Cardiac muscle cell (in vitro differentiated cells and primary cell): Measurements from ENCODE around the gene DMRTB1. TPM values are rescaled to one million over a fixed set of nuclear protein-coding genes. Genes with fewer than 3 reads are reported as not detected.

Experiments
- DNase-seq, 2 donors: peaks; one replicate each; pipeline versions ENCODE4 v3.0.0 to v3.0.0-alpha.2; 2010 to 2017; ENCODE audit warnings: low read depth in 1 of 2, low spot score in 1 of 2
- H3K27ac ChIP-seq: fragments of 200-600 bp; sonication (generic); 2 replicates; pipeline ENCODE4 v1.5.1; 2016
- H3K27me3 ChIP-seq: fragments of 200-600 bp; sonication (generic); 2 replicates; pipeline ENCODE4 v1.6.0; 2016; ENCODE audit warnings: control low read depth
- H3K36me3 ChIP-seq: fragments of 200-600 bp; sonication (generic); 2 replicates; pipeline ENCODE4 v1.5.1; 2016; ENCODE audit warnings: control low read depth
- H3K4me1 ChIP-seq: fragments of 200-600 bp; sonication (generic); 2 replicates; pipeline ENCODE4 v1.8.1; 2017; ENCODE audit warnings: low read depth, mild to moderate bottlenecking, mixed run types
- H3K4me3 ChIP-seq: fragments of 200-600 bp; sonication (generic); 2 replicates; pipeline ENCODE4 v1.5.1; 2016; ENCODE audit warnings: mild to moderate bottlenecking
- H3K9me3 ChIP-seq: fragments of 200-600 bp; sonication (generic); 2 replicates; pipeline ENCODE4 v1.5.1; 2017; ENCODE audit warnings: low read depth, mild to moderate bottlenecking, control low read depth
- CTCF ChIP-seq: IDR thresholded peaks from 2 replicates; pipeline ENCODE4 v1.5.1; 2012; ENCODE audit warnings: low read depth, mild to moderate bottlenecking, low read length
- polyA plus RNA-seq: library from polyadenylated mRNA; unstranded; fragments of >200 nt; fragmentation: Nextera tagmentation; extraction: Ambion mirVana; gene quantifications from 2 replicates; pipeline ENCODE4 v1.2.1, GENCODE V29; 2016
- total RNA-seq: library from RNA; depleted of rRNA; stranded (reverse); fragments of >200 nt; gene quantifications from 2 replicates; pipeline ENCODE4 v1.2.3, GENCODE V29; 2016

DMRTB1 gene
- total and polyA plus RNA-seq, 2 experiments from 2014 or later: not detected

GRCh38 chr1:53503433-53504217, 44.4 kb downstream of the DMRTB1 start:
- H3K27me3 ChIP-seq: no peaks in the 10 kb centered on the region
- no peak for DNase-seq
- H3K4me1 ChIP-seq: peaks cover 16% of the 10 kb centered on the region
- H3K9me3 ChIP-seq: no peaks in the 10 kb centered on the region
- H3K4me3 ChIP-seq: no peak overlapping the region
- no peaks in the 10 kb centered on the region for H3K36me3 ChIP-seq
- no peak overlapping the region for H3K27ac ChIP-seq
- TF ChIP-seq CTCF: no peak

- Histone ChIP-seq H3K4me3 (no peak overlapping the region), H3K27me3 (no peaks in the 10 kb centered on the region), H3K27ac (no peak overlapping the region), H3K36me3 (no peaks in the 10 kb centered on the region), H3K9me3 (no peaks in the 10 kb centered on the region), H3K4me1 (peaks cover 20% of the 10 kb centered on the region)
- no peak for TF ChIP-seq CTCF
- DNase-seq: no peak
These were observed 45.7 kb downstream of the DMRTB1 start for GRCh38 chr1:53504901-53505300.

- H3K27ac ChIP-seq: no peak overlapping the region
- no peaks in the 10 kb centered on the region for H3K36me3 ChIP-seq
- TF ChIP-seq CTCF: no peak
- H3K4me3 ChIP-seq: no peak overlapping the region
- no peak for DNase-seq
- H3K27me3 ChIP-seq: no peaks in the 10 kb centered on the region
- peaks cover 20% of the 10 kb centered on the region for H3K4me1 ChIP-seq
- H3K9me3 ChIP-seq: no peaks in the 10 kb centered on the region
These were observed 46.2 kb downstream of the DMRTB1 start for GRCh38 chr1:53505401-53505800.

GRCh38 chr1:53505891-53506290, 46.7 kb downstream of the DMRTB1 start:
- no peaks in the 10 kb centered on the region for H3K27me3 ChIP-seq
- no peak for TF ChIP-seq CTCF
- H3K9me3 ChIP-seq: no peaks in the 10 kb centered on the region
- H3K4me1 ChIP-seq: peaks cover 17% of the 10 kb centered on the region
- H3K36me3 ChIP-seq: no peaks in the 10 kb centered on the region
- H3K27ac ChIP-seq: no peak overlapping the region
- no peak for DNase-seq
- H3K4me3 ChIP-seq: no peak overlapping the region

GRCh38 chr1:53506355-53507050, 47.3 kb downstream of the DMRTB1 start:
- peaks cover 23% of the 10 kb centered on the region for H3K4me1 ChIP-seq

More at GRCh38 chr1:53506355-53507050, 47.3 kb downstream of the DMRTB1 start:
- Histone ChIP-seq H3K36me3 (no peaks in the 10 kb centered on the region), H3K4me3 (no peak overlapping the region), H3K9me3 (no peaks in the 10 kb centered on the region), H3K27ac (no peak overlapping the region), H3K27me3 (no peaks in the 10 kb centered on the region)
- TF ChIP-seq CTCF: no peak
- DNase-seq: no peak
